GM12878 (cell line): ENCODE results near the gene DNAJC15. TPM values are rescaled to one million over a fixed set of nuclear protein-coding genes. Genes with fewer than 3 reads are reported as not detected.
A peak's percentile ranks its signal among the peaks of the same experiment; 100 is the strongest.

Source experiments
- ATF3 ChIP-seq: IDR thresholded peaks from 2 replicates; pipeline ENCODE4 v1.6.1; 2011; ENCODE audit warnings: low read depth, mild to moderate bottlenecking, low read length, moderate library complexity, borderline replicate concordance; ENCODE audit errors: extremely low read depth
- CUX1 ChIP-seq: IDR thresholded peaks from 2 replicates; pipeline ENCODE4 v1.6.1; 2012; ENCODE audit warnings: improper control_type of control experiment, low read depth, low read length; ENCODE audit not compliant: insufficient replicate concordance
- DPF2 ChIP-seq: fragments of 450-650 bp; IDR thresholded peaks from 2 replicates; pipeline ENCODE4 v1.6.1; 2017; ENCODE audit warnings: mild to moderate bottlenecking
- HSF1 ChIP-seq: fragments of 150-350 bp; IDR thresholded peaks from 2 replicates; pipeline ENCODE4 v1.6.1; 2014; ENCODE audit warnings: mild to moderate bottlenecking, low read depth, low read length
- KDM1A ChIP-seq: fragments of 200-600 bp; sonication (generic); IDR thresholded peaks from 2 replicates; pipeline ENCODE4 v1.6.1; 2016; ENCODE audit warnings: borderline replicate concordance
- NBN ChIP-seq: fragments of 450-650 bp; IDR thresholded peaks from 2 replicates; pipeline ENCODE4 v1.6.1; 2016
- NFXL1 ChIP-seq: fragments of 450-650 bp; IDR thresholded peaks from 2 replicates; pipeline ENCODE4 v1.6.1; 2017; ENCODE audit warnings: antibody characterized with exemption, mild to moderate bottlenecking, borderline replicate concordance
- NFYB ChIP-seq: IDR thresholded peaks from 2 replicates; pipeline ENCODE4 v1.6.1; 2011; ENCODE audit warnings: low read depth, mild to moderate bottlenecking, low read length, improper control_type of control experiment, moderate library complexity; ENCODE audit not compliant: insufficient read depth
- NRF1 ChIP-seq: conservative IDR thresholded peaks from 2 replicates; pipeline ENCODE4 v1.6.1; 2011; ENCODE audit warnings: mild to moderate bottlenecking, low read depth, low read length, improper control_type of control experiment
- PML ChIP-seq: IDR thresholded peaks from 2 replicates; pipeline ENCODE4 v1.6.1; 2012; ENCODE audit warnings: low read length, inconsistent platforms
- POU2F2 ChIP-seq: IDR thresholded peaks from 3 replicates; pipeline ENCODE4 v1.6.1; 2011; ENCODE audit warnings: low read depth, mild to moderate bottlenecking, low read length, borderline replicate concordance
- RELB ChIP-seq: fragments of 450-650 bp; IDR thresholded peaks from 2 replicates; pipeline ENCODE4 v1.6.1; 2017; ENCODE audit warnings: low read depth, mild to moderate bottlenecking, moderate library complexity
- SRF ChIP-seq, 2 experiments: IDR thresholded peaks; 2 replicates each; pipeline ENCODE4 v1.6.1; 2011; ENCODE audit warnings: low read depth in 2 of 2, low read length in 2 of 2, mild to moderate bottlenecking in 1 of 2, moderate library complexity in 1 of 2
- ZBTB40 ChIP-seq: fragments of 450-650 bp; IDR thresholded peaks from 2 replicates; pipeline ENCODE4 v1.6.1; 2016; ENCODE audit warnings: mild to moderate bottlenecking, moderate library complexity, borderline replicate concordance
- ZZZ3 ChIP-seq: IDR thresholded peaks from 2 replicates; pipeline ENCODE4 v1.6.1; 2011; ENCODE audit warnings: low read depth; ENCODE audit not compliant: control insufficient read depth, insufficient read length
- polyA plus RNA-seq, 11 experiments: library from polyadenylated mRNA; depleted of rRNA in 4 of 11; unstranded in 6 of 11; stranded (reverse) in 5 of 11; fragments of >200 nt; fragmentation: Nextera tagmentation in 4 of 11; fragmentation: Illumina TruSeq in 1 of 11; extraction: Ambion mirVana in 4 of 11; extraction: Trizol in 1 of 11; gene quantifications; 1 replicate in 1 of 11; 2 replicates in 10 of 11; pipeline versions ENCODE4 v1.2.1 to v1.2.3, GENCODE V29; 2011 to 2016; ENCODE audit warnings: inconsistent platforms in 2 of 11, missing spikeins in 2 of 11, low read depth in 1 of 11
- total RNA-seq, 4 experiments: library from RNA; depleted of rRNA in 3 of 4; stranded (reverse); fragments of >200 nt in 3 of 4; fragmentation: Illumina TruSeq in 1 of 4; extraction: Trizol in 1 of 4; gene quantifications; 2 replicates each; pipeline versions ENCODE4 v1.2.1 to v1.2.3, GENCODE V29; 2013 to 2021

DNAJC15 gene
- total and polyA plus RNA-seq, 10 of the 15 experiments (the other 5 are each of a cell fraction or from before 2014, with no cell fraction given), result 13.1 to 104 (median 54.4) TPM

- TF ChIP-seq ZBTB40 (no peak), NFYB (no peak), NRF1 (no peak), DPF2 (peak; percentile 63; the same call in 1 of the 2 replicates), POU2F2 (no peak; the same call in 2 of the 3 replicates), ATF3 (no peak), KDM1A (no peak), PML (0 out of 2 replicates have a peak, but pooled peaks have one; percentile 75), SRF (IDR thresholded peaks at IDR 0.05; ENCODE audit: low read depth in 2 of 2, low read length in 2 of 2) (no peak), ZZZ3 (no peak), CUX1 (no peak), NFXL1 (no peak), HSF1 (no peak), NBN (peak; percentile 86), RELB (peak; percentile 84)
These were observed at the start of gene DNAJC15 (continued) for GRCh38 chr13:43023289-43023963.
